ENCODE measurements around the gene FAM241B.

The FAM241B gene

DNA sequence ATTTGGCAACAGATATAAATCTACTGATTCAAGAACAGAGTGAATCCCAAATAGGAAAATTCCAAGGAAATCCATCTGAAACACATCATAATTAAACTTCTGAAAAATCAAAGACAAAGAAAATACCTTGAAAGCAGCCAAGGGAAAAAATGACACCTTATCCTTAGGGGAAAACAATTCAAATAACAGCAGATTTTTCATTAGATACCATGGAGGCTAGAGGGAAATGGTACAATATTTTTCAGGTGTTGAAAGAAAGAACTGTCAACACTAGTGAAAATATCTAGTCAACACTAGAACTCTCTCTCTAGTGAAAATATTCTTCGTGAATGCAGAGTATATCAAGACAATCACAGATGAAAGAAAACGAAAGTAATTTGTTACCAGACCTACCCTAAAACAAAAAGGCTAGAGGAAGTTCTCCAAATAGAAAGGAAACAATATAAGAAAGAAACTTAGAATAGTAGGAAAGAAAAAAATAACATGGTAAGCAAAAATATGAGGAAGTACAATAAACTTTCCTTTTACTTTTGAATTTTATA is 5.7 kb upstream of the FAM241B start:
- no peaks in the 10 kb centered on the region; the same call in 1 of the 2 replicates for H3K27me3 ChIP-seq (ENCODE audit: insufficient read depth, low read length)
- no peak overlapping the region for H3K9ac ChIP-seq (ENCODE audit: low read length)
- H3K9me2 ChIP-seq (ENCODE audit: low read depth, low read length), result no peaks in the 10 kb centered on the region
- 0 out of 2 replicates have a peak, but pooled peaks cover 4% of the 10 kb centered on the region for H3K9me3 ChIP-seq (ENCODE audit: low read length)
- TF ChIP-seq, protein P1, sequence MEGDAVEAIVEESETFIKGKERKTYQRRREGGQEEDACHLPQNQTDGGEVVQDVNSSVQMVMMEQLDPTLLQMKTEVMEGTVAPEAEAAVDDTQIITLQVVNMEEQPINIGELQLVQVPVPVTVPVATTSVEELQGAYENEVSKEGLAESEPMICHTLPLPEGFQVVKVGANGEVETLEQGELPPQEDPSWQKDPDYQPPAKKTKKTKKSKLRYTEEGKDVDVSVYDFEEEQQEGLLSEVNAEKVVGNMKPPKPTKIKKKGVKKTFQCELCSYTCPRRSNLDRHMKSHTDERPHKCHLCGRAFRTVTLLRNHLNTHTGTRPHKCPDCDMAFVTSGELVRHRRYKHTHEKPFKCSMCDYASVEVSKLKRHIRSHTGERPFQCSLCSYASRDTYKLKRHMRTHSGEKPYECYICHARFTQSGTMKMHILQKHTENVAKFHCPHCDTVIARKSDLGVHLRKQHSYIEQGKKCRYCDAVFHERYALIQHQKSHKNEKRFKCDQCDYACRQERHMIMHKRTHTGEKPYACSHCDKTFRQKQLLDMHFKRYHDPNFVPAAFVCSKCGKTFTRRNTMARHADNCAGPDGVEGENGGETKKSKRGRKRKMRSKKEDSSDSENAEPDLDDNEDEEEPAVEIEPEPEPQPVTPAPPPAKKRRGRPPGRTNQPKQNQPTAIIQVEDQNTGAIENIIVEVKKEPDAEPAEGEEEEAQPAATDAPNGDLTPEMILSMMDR (IDR thresholded peaks at IDR 0.05; ENCODE audit: low read length), result no peak
- no peak for TF ChIP-seq EZH2 (IDR thresholded peaks at IDR 0.05; ENCODE audit: borderline replicate concordance, low read length)
- no peaks in the 10 kb centered on the region for H3K36me3 ChIP-seq (ENCODE audit: insufficient read depth, low read length)
- no peak overlapping the region for H2AFZ ChIP-seq (ENCODE audit: low read length)
- no peak overlapping the region for H3K4me2 ChIP-seq (ENCODE audit: low read length)
- no peak overlapping the region for H3K4me3 ChIP-seq (ENCODE audit: low read depth, low read length, poor library complexity, severe bottlenecking)
- no peaks in the 10 kb centered on the region for H3K4me1 ChIP-seq (ENCODE audit: insufficient read depth, low read length, severe bottlenecking)
- H3K27ac ChIP-seq (ENCODE audit: low read depth, low read length, poor library complexity, severe bottlenecking), result no peak overlapping the region
- H3F3A ChIP-seq (ENCODE audit: insufficient read depth, low read length), result no peaks in the 10 kb centered on the region
- H4K20me1 ChIP-seq (ENCODE audit: insufficient read depth, low read length), result no peaks in the 10 kb centered on the region
- no peaks in the 10 kb centered on the region for H3K79me2 ChIP-seq (ENCODE audit: insufficient read depth, low read length)

DNA sequence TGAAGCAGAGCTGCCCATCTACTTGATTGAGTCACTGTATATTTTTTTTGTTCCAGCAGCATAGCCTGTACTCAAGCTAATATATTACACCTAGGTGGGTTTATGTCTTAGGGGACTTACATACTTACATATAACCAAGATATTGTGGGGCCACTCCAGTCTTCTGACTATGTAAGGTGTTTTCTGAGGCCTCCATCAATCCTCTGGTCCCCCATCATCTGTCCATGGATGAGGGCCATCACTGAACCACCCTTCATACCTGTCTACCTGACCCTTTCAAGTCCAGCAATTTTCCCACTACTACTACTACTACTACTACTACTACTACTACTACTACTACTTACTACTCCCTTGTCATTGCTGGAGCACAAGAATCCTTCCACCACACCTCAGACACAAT is 3.2 kb upstream of the FAM241B start:
- Histone ChIP-seq H3F3A (ENCODE audit: insufficient read depth, low read length) (no peaks in the 10 kb centered on the region), H3K36me3 (ENCODE audit: insufficient read depth, low read length) (no peaks in the 10 kb centered on the region), H3K9me2 (ENCODE audit: low read depth, low read length) (no peaks in the 10 kb centered on the region), H3K9me3 (ENCODE audit: low read length) (0 out of 2 replicates have a peak, but pooled peaks cover 4% of the 10 kb centered on the region), H4K20me1 (ENCODE audit: insufficient read depth, low read length) (no peaks in the 10 kb centered on the region), H3K79me2 (ENCODE audit: insufficient read depth, low read length) (no peaks in the 10 kb centered on the region), H3K9ac (ENCODE audit: low read length) (no peak overlapping the region), H3K4me1 (ENCODE audit: insufficient read depth, low read length, severe bottlenecking) (no peaks in the 10 kb centered on the region), H3K4me3 (ENCODE audit: low read depth, low read length, poor library complexity, severe bottlenecking) (no peak overlapping the region), H2AFZ (ENCODE audit: low read length) (no peak overlapping the region), H3K27ac (ENCODE audit: low read depth, low read length, poor library complexity, severe bottlenecking) (no peak overlapping the region), H3K4me2 (ENCODE audit: low read length) (no peak overlapping the region), H3K27me3 (ENCODE audit: insufficient read depth, low read length) (no peaks in the 10 kb centered on the region; the same call in 1 of the 2 replicates)
- TF ChIP-seq, protein P1 (IDR thresholded peaks at IDR 0.05; ENCODE audit: low read length), result no peak
- TF ChIP-seq EZH2 (IDR thresholded peaks at IDR 0.05; ENCODE audit: borderline replicate concordance, low read length), result no peak

DNA sequence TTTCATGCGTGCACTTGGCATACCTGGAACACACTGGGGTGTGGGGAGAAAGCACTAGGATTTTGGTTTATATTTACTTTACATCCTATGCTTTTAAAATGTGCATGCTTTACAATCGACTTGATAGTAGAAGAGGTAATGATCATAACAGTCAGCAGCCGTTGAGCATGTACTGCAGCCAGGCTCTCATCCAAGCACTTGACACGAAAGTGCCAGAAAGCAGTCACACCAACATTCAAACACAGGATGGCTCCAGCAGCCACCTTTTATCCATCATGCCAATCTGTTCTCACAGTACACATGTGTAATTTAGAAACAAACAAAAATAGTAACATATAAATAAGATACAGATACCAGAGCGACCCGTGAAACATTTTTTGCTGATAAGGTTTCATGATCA is 1.2 kb upstream of the FAM241B start:
- Histone ChIP-seq H3K27ac (ENCODE audit: low read depth, low read length, poor library complexity, severe bottlenecking) (no peak overlapping the region), H3K9ac (ENCODE audit: low read length) (no peak overlapping the region), H3K4me3 (ENCODE audit: low read depth, low read length, poor library complexity, severe bottlenecking) (no peak overlapping the region), H2AFZ (ENCODE audit: low read length) (no peak overlapping the region), H3K4me2 (ENCODE audit: low read length) (no peak overlapping the region), H4K20me1 (ENCODE audit: insufficient read depth, low read length) (no peaks in the 10 kb centered on the region), H3K27me3 (ENCODE audit: insufficient read depth, low read length) (no peaks in the 10 kb centered on the region), H3K79me2 (ENCODE audit: insufficient read depth, low read length) (no peaks in the 10 kb centered on the region), H3K4me1 (ENCODE audit: insufficient read depth, low read length, severe bottlenecking) (no peaks in the 10 kb centered on the region), H3K9me2 (ENCODE audit: low read depth, low read length) (no peaks in the 10 kb centered on the region), H3F3A (ENCODE audit: insufficient read depth, low read length) (no peaks in the 10 kb centered on the region), H3K36me3 (ENCODE audit: insufficient read depth, low read length) (no peaks in the 10 kb centered on the region), H3K9me3 (ENCODE audit: low read length) (0 out of 2 replicates have a peak, but pooled peaks cover 4% of the 10 kb centered on the region)
- TF ChIP-seq EZH2 (IDR thresholded peaks at IDR 0.05; ENCODE audit: borderline replicate concordance, low read length), result no peak
- TF ChIP-seq, protein P1 (IDR thresholded peaks at IDR 0.05; ENCODE audit: low read length), result no peak
